Endothelial cell of umbilical vein (primary cell): ENCODE data around the gene PYROXD2. TPM values are rescaled to one million over a fixed set of nuclear protein-coding genes. Genes with fewer than 3 reads are reported as not detected.

Experiments
- BruUV-seq: library from RNA; stranded (reverse); fragments of 400-500 nt; replicated peaks from 2 replicates; lab custom pipeline; 2021; lab: Mats Ljungman, UMichigan
- CTCF ChIA-PET: fragments of 300-600, 350-600 bp; sonication (Branson Sonifier 250); formaldehyde crosslinking; loops from one replicate; lab custom pipeline; 2021; ENCODE audit warnings: antibody characterized with exemption, inconsistent platforms; lab: Charles Lee
- POLR2A ChIA-PET: fragments of 300-600, 350-600 bp; sonication (Branson Sonifier 250); formaldehyde crosslinking; loops from one replicate; lab custom pipeline; 2021; ENCODE audit warnings: antibody characterized with exemption, inconsistent platforms; lab: Charles Lee
- DNase-seq: peaks from one replicate; pipeline ENCODE4 v3.0.0-alpha.2; 2011; ENCODE audit warnings: low read depth, low spot score
- FAIRE-seq: peaks from 2 replicates; lab custom pipeline; 2011; peaks lifted over from hg19 to GRCh38; lab: Jason Lieb, UNC
- H2AFZ ChIP-seq: 2 replicates; pipeline ENCODE4 v1.6.0; 2012; ENCODE audit warnings: low read depth, low read length, control low read depth, inconsistent platforms
- H3K27ac ChIP-seq: 2 replicates; pipeline ENCODE4 v1.5.1; 2011; ENCODE audit warnings: low read depth, mild to moderate bottlenecking, control low read depth, low read length, moderate library complexity; ENCODE audit not compliant: insufficient read depth
- H3K27me3 ChIP-seq, 2 experiments: 2 replicates each; pipeline versions ENCODE4 v1.6.0 to v1.6.1; 2011; ENCODE audit warnings: low read length in 2 of 2, mixed read lengths in 1 of 2; ENCODE audit not compliant: control insufficient read depth in 2 of 2, insufficient read depth in 2 of 2
- H3K36me3 ChIP-seq, 2 experiments: 2 replicates in 1 of 2; 3 replicates in 1 of 2; pipeline ENCODE4 v1.5.1; 2011; ENCODE audit warnings: low read length in 2 of 2, mild to moderate bottlenecking in 1 of 2, moderate library complexity in 1 of 2; ENCODE audit not compliant: control insufficient read depth in 2 of 2, insufficient read depth in 2 of 2; ENCODE audit errors: extremely low read depth in 1 of 2
- H3K4me1 ChIP-seq: 3 replicates; pipeline ENCODE4 v1.5.1; 2011; ENCODE audit warnings: mild to moderate bottlenecking, low read length; ENCODE audit not compliant: control insufficient read depth, insufficient read depth; ENCODE audit errors: extremely low read depth
- H3K4me2 ChIP-seq: 2 replicates; pipeline ENCODE4 v1.6.1; 2011; ENCODE audit warnings: low read length, control low read depth, mixed read lengths; ENCODE audit not compliant: insufficient read depth
- H3K4me3 ChIP-seq, 3 experiments: fragments of 200-600 bp in 1 of 3; sonication (generic), shearing (Covaris generic) in 1 of 3; replicated peaks in 1 of 3; 2 replicates each; pipeline ENCODE4 v1.5.1; 2011 to 2016; ENCODE audit warnings: control low read depth in 3 of 3, low read length in 3 of 3, mild to moderate bottlenecking in 2 of 3, inconsistent platforms in 1 of 3, low read depth in 1 of 3, moderate library complexity in 1 of 3; ENCODE audit not compliant: insufficient read depth in 1 of 3
- H3K79me2 ChIP-seq: 2 replicates; pipeline ENCODE4 v1.6.0; 2012; ENCODE audit warnings: low read length, inconsistent platforms; ENCODE audit not compliant: control insufficient read depth, insufficient read depth
- H3K9ac ChIP-seq: replicated peaks from 2 replicates; pipeline ENCODE3; 2011; ENCODE audit warnings: low read length, control low read depth; ENCODE audit not compliant: insufficient read depth; ENCODE audit errors: extremely low read depth
- H3K9me1 ChIP-seq: replicated peaks from 3 replicates; pipeline ENCODE4 v1.6.0; 2011; ENCODE audit warnings: mild to moderate bottlenecking, low read length; ENCODE audit not compliant: control insufficient read depth, insufficient read depth; ENCODE audit errors: extremely low read depth
- H3K9me3 ChIP-seq: replicated peaks from 2 replicates; pipeline ENCODE4 v1.5.1; 2012; ENCODE audit warnings: low read length, inconsistent platforms; ENCODE audit not compliant: control insufficient read depth, insufficient read depth
- H4K20me1 ChIP-seq: replicated peaks from 2 replicates; pipeline ENCODE3; 2011; ENCODE audit warnings: mild to moderate bottlenecking, low read length; ENCODE audit not compliant: control insufficient read depth, insufficient read depth; ENCODE audit errors: extremely low read depth
- EZH2 ChIP-seq: IDR thresholded peaks from 2 replicates; pipeline ENCODE4 v1.6.1; 2012; ENCODE audit warnings: borderline replicate concordance, low read depth, mild to moderate bottlenecking, moderate library complexity, low read length, inconsistent platforms; ENCODE audit not compliant: severe bottlenecking
- FOS ChIP-seq: IDR thresholded peaks from 2 replicates; pipeline ENCODE4 v1.6.1; 2011; ENCODE audit warnings: mild to moderate bottlenecking, low read length, moderate library complexity, borderline replicate concordance; ENCODE audit not compliant: insufficient read depth
- GATA2 ChIP-seq: IDR thresholded peaks from 2 replicates; pipeline ENCODE4 v1.7.0; 2011; ENCODE audit warnings: low read depth, mild to moderate bottlenecking, moderate library complexity, mixed read lengths, low read length; ENCODE audit not compliant: insufficient read length, insufficient read depth
- JUN ChIP-seq: IDR thresholded peaks from 2 replicates; pipeline ENCODE4 v1.6.1; 2011; ENCODE audit warnings: borderline replicate concordance, low read depth; ENCODE audit not compliant: insufficient read length, insufficient read depth
- MYC ChIP-seq: IDR thresholded peaks from one replicate; pipeline ENCODE4 v1.6.1; 2011; ENCODE audit warnings: mild to moderate bottlenecking, low read depth, low read length
- POLR2A ChIP-seq: IDR thresholded peaks from 2 replicates; pipeline ENCODE4 v1.6.1; 2012; ENCODE audit warnings: low read depth, mild to moderate bottlenecking, control low read depth, low read length
- POLR2AphosphoS5 ChIP-seq: IDR thresholded peaks from 2 replicates; pipeline ENCODE4 v1.6.1; 2012; ENCODE audit warnings: low read depth, mild to moderate bottlenecking, control low read depth, low read length, moderate library complexity; ENCODE audit not compliant: insufficient read depth
- dilution Hi-C: fragments of 300-500 bp; cut with MboI; formaldehyde crosslinking; loops from one replicate; pipeline ENCODE4 v1.15.0; 2019; ENCODE audit warnings: low sequenced_read_pairs; ENCODE audit not compliant: extremely low pct_ligation_motif_present
- intact Hi-C: fragments of 100-400 bp; cut with micrococcal nuclease; formaldehyde crosslinking; loops from one replicate; pipeline ENCODE4 v1.10.0; 2022
- polyA plus RNA-seq, 4 experiments: library from polyadenylated mRNA; depleted of rRNA in 3 of 4; stranded (reverse) in 3 of 4; unstranded in 1 of 4; fragments of >200 nt; gene quantifications; 2 replicates each; pipeline versions ENCODE4 v1.2.1 to v1.2.3, GENCODE V29; 2011 to 2012; ENCODE audit warnings: missing spikeins in 1 of 4
- total RNA-seq: library from RNA; stranded (reverse); gene quantifications from 2 replicates; pipeline ENCODE4 v1.2.3, GENCODE V29; 2021
- TF ChIP-seq, protein P1 (sequence below), 2 donors: IDR thresholded peaks; 1 replicate in 1 of 2; 2 replicates in 1 of 2; pipeline ENCODE4 v1.5.1; 2011; ENCODE audit warnings: low read length in 2 of 2, mild to moderate bottlenecking in 2 of 2, moderate library complexity in 2 of 2, control low read depth in 1 of 2, inconsistent platforms in 1 of 2, low read depth in 1 of 2; ENCODE audit not compliant: insufficient read depth in 1 of 2; ENCODE audit errors: extremely low read depth in 1 of 2
- TF ChIP-seq, protein P2 (sequence below): IDR thresholded peaks from 2 replicates; pipeline ENCODE4 v1.6.1; 2011; ENCODE audit not compliant: insufficient read depth, insufficient read length

The PYROXD2 gene
- total and polyA plus RNA-seq, 2 donors (not counting 3 experiments of a cell fraction or from before 2014, with no cell fraction given), result 7.0 to 13.7 TPM

DNA sequence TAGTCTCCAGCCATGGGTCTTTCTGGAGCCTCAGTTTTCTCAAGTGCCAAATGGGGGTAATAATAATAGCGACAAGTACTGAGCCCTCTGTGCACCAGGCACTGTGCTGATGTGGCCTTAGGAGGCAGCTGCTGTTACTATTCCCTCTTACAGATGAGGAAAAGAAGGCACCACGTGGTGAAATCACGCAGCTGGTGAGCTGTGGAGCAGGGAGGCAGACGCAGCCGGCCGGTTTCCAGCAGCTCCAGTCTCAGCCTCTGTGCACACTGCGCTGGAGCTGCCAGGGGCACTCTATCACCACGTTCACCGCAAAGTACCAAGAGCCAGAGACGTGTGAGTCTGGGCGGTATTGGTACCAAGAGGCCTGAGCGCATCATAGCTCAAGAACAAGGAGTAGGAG, 9.6 kb downstream of the PYROXD2 start:
- Histone ChIP-seq H3K9me1 (no peaks in the 10 kb centered on the region), H2AFZ (no peak overlapping the region), H3K36me3 (no peaks in the 10 kb centered on the region), H3K4me1 (no peaks in the 10 kb centered on the region), H3K4me3 (no peak overlapping the region), H3K4me2 (no peak overlapping the region), H4K20me1 (no peaks in the 10 kb centered on the region), H3K27ac (no peak overlapping the region), H3K9me3 (no peaks in the 10 kb centered on the region), H3K79me2 (no peaks in the 10 kb centered on the region), H3K9ac (no peak overlapping the region), H3K27me3 (no peaks in the 10 kb centered on the region)
- no peak for TF ChIP-seq FOS
- TF ChIP-seq POLR2AphosphoS5, result no peak
- no peak for TF ChIP-seq GATA2
- no peak for TF ChIP-seq EZH2
- TF ChIP-seq, protein P1, sequence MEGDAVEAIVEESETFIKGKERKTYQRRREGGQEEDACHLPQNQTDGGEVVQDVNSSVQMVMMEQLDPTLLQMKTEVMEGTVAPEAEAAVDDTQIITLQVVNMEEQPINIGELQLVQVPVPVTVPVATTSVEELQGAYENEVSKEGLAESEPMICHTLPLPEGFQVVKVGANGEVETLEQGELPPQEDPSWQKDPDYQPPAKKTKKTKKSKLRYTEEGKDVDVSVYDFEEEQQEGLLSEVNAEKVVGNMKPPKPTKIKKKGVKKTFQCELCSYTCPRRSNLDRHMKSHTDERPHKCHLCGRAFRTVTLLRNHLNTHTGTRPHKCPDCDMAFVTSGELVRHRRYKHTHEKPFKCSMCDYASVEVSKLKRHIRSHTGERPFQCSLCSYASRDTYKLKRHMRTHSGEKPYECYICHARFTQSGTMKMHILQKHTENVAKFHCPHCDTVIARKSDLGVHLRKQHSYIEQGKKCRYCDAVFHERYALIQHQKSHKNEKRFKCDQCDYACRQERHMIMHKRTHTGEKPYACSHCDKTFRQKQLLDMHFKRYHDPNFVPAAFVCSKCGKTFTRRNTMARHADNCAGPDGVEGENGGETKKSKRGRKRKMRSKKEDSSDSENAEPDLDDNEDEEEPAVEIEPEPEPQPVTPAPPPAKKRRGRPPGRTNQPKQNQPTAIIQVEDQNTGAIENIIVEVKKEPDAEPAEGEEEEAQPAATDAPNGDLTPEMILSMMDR (IDR thresholded peaks at IDR 0.05; ENCODE audit: extremely low read depth in 1 of 2, insufficient read depth in 1 of 2, low read depth in 1 of 2, low read length in 2 of 2), result no peak
- TF ChIP-seq, protein P2, sequence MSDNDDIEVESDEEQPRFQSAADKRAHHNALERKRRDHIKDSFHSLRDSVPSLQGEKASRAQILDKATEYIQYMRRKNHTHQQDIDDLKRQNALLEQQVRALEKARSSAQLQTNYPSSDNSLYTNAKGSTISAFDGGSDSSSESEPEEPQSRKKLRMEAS, result no peak
- TF ChIP-seq POLR2A, result no peak
- TF ChIP-seq JUN, result no peak
- TF ChIP-seq MYC, result no peak
- dilution Hi-C loops (no loop called here), intact Hi-C loops (no loop called here)
- ChIA-PET POLR2A (no interaction called here), CTCF (interaction anchor here (0.7 to 0.9 kb wide), 2 partner anchors 20 to 45 kb away, joined by 3 read pairs; no protein-coding TSS in a partner anchor)
- FAIRE-seq (no peak), DNase-seq (no peak)
- BruUV-seq, result no TSS peak
